ENCODE measurements around the gene UIMC1.

The UIMC1 gene

GRCh38 chr5:176952531-176953193 is 53.9 kb downstream of the UIMC1 start:
- DNase-seq: no peak

- no peak for DNase-seq
These were observed 58.1 kb downstream of the UIMC1 start for GRCh38 chr5:176948458-176948857.

- no peak for DNase-seq
These were observed 58.7 kb downstream of the UIMC1 start for GRCh38 chr5:176947847-176948246.

- no peak for DNase-seq
These were observed 62.3 kb downstream of the UIMC1 start for GRCh38 chr5:176944268-176944667.

- no peak for DNase-seq
These were observed 62.8 kb downstream of the UIMC1 start for GRCh38 chr5:176943816-176944215.

GRCh38 chr5:176941951-176942350 is 64.6 kb downstream of the UIMC1 start:
- no peak for DNase-seq

- DNase-seq: no peak
These were observed 68.1 kb downstream of the UIMC1 start for GRCh38 chr5:176938472-176938871.

DNA sequence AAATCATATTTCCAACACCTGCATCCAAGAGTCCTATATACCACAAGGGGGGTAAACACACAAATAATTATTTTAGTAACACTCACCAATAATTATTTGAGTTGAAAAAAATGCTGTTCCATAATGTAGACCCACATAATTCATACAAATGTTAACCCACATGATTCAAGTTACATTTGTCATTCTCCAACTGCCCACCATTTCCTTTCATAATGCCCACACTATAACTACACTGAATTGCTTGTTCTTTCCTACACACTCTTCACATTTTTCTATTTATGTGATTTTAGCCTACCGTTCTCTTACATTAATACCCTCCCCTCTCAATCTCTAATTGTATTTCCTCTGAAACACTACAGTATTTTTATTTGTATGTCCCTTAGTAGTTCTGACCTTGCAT is 71.6 kb downstream of the UIMC1 start:
- no peak for DNase-seq

- DNase-seq: no peak
These were observed 72.2 kb downstream of the UIMC1 start for GRCh38 chr5:176934309-176934930.

DNA sequence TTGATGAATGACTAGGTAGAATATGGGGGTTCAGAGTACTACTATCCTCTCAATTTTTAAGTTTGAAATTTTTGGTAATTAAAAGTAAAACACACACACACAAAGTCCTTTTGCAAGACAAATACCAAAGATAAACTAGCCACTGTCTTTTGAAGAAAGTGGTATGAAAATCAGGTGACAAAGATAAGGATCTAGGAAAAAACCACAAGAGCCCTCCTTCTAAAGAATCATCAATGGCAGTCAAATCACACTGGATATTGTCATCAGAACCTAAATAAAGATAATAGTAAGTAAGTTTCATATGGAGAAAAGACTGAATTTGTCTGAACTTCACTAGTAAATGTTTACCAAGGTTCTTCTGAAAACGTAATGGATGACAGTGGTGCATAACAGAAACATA is 76.9 kb downstream of the UIMC1 start:
- DNase-seq: no peak

GRCh38 chr5:176927562-176927961 is 79.0 kb downstream of the UIMC1 start:
- no peak for DNase-seq

GRCh38 chr5:176922817-176923216 is 83.8 kb downstream of the UIMC1 start:
- no peak for DNase-seq

DNA sequence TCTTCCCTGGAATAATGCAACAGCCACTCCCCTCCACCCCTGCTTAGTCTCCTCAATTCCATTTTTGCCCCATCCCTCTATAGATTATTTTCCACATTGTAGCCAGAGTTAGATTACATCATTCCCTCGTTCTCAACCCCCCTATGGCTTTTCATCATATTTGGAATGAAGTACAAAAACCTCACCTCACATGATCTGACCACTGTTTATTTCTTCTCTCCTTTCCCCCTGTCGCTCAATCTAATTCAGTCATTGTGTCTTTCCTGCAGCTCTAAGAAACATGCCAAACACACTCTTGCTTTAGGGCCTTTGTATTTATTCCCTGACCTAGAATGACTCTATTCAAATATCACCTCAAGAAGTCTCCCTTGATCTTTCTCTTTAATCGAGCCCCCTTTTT is 84.9 kb downstream of the UIMC1 start:
- no peak for DNase-seq

DNA sequence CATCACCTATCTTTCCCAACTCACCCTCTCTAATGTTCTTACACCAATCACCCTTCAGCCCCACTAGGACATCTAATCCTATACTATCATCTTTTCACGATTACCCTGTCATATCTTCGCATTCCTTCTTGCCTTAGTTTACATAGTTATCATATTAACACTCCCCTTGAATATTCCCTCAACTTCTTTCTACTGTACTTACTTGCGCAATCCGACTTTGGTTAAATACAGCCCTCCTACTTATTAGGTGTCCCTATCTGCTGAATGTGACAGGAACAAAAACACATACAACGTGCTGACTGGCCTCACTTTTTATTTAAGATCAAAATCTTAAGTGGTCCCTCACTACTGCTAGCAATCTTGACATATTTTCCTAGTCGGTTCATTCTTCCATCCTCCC is 88.0 kb downstream of the UIMC1 start:
- DNase-seq: no peak

- no peak for DNase-seq
These were observed 90.2 kb downstream of the UIMC1 start for GRCh38 chr5:176916337-176916736.

DNA sequence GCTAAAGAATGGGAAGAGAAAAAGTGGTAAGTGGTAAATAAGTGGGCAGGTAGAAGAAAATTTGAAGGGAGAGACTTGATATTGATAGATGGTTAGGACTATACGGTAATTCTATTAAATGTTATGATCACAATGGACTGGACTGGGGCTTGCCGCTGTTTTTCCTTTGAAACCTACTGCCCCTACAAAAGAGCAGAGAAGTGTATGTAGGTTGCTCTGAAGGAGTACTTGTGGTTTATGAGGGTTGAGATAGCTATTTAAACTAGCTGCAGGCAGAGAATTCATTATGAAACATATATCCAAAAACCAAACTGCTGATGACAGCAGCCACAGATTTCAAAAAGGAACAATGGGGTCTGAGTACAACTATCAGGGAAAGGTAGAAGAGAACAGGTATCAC is 90.7 kb downstream of the UIMC1 start:
- DNase-seq: no peak

- no peak for DNase-seq
These were observed 94.5 kb downstream of the UIMC1 start for GRCh38 chr5:176912115-176912514.

GRCh38 chr5:176908675-176909368 is 97.8 kb downstream of the UIMC1 start:
- no peak for DNase-seq

DNA sequence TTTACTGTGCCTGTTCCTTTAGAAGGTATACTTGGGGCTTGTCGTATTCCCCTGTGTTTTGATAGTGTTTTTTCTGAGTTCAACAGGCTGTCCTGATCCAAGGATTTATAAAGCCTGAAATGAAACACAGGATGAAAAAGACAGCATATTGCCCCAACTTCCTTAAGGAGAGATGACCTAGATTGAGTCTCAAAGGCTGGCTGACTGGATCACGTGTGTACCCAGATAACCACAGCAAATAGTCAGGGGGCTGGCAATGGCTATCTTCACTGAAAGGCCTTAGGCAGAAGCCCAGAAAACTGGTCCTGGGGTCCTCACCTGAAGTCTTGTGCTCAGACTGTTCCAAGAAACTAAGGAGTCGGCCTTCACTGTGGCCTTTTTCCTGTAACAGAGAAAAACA is 99.8 kb downstream of the UIMC1 start:
- no peak for DNase-seq

DNA sequence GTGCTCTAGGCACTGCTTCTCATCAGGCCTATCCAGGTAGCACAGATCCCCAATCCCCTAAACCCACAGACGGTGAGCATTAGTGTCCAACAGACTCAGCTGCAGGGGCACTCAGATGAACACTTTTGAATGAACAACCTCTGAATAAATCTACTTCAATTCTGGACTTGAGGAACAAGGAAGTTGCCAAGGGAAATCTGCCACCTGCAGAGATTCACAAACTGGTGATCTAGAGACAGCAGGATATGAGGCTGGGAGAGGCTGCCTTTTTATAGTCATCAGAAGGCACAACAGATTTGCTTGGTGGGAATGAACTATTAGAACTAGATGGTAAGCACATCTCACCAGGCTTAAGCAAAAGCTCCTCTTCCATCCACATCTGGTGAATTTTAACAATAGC is 100.5 kb downstream of the UIMC1 start:
- no peak for DNase-seq

- no peak for DNase-seq
These were observed 102.3 kb downstream of the UIMC1 start for GRCh38 chr5:176904276-176904675.

DNA sequence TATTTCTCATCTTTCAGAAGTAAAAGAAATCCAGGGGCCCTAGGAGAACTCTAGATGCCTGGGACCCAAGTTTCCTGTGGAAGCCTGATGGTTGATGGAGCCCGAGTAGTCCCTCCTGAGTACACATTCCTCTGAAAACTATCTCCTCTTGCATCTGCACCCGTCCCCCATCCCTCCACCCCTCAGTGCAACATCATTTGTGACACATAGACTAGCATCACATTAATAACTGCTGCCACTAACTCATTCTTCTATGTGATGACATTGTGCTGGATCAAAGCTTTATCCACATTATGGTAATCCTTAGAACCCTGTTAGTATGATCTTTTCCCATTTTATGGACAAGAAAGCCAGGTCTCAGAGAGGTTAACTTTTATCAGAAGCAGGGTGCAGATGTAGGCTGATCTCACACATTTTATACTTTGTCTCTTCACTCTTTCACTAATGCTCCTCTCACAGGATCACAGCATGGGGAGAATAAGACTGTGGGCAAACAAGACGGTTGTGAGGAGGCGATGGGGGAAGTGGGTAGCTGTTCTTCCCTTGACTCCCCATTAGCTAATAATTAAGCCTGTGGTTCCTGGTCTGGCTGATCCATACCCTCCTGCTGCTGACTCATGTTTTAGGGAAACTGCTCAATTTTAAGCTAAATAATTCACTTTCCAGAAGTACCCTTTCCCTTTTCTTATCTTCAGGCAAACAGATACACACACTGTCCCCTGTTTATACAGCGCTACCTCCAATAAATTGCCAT is 103.5 kb downstream of the UIMC1 start:
- DNase-seq: no peak

GRCh38 chr5:176902102-176902814 is 104.3 kb downstream of the UIMC1 start:
- no peak for DNase-seq
